ENCODE data around the gene ARHGAP24.
"Not testable (repeated sequence)": the region's sequence is repeated elsewhere in the genome, so short reads cannot be mapped to it uniquely, and the experiment has no call there.

The ARHGAP24 gene

GRCh38 chr4:85486425-85487086 lies 11.6 kb downstream of the ARHGAP24 start:
- DNase-seq = no peak

GRCh38 chr4:85488416-85488815 lies 13.5 kb downstream of the ARHGAP24 start:
- DNase-seq = no peak

DNA sequence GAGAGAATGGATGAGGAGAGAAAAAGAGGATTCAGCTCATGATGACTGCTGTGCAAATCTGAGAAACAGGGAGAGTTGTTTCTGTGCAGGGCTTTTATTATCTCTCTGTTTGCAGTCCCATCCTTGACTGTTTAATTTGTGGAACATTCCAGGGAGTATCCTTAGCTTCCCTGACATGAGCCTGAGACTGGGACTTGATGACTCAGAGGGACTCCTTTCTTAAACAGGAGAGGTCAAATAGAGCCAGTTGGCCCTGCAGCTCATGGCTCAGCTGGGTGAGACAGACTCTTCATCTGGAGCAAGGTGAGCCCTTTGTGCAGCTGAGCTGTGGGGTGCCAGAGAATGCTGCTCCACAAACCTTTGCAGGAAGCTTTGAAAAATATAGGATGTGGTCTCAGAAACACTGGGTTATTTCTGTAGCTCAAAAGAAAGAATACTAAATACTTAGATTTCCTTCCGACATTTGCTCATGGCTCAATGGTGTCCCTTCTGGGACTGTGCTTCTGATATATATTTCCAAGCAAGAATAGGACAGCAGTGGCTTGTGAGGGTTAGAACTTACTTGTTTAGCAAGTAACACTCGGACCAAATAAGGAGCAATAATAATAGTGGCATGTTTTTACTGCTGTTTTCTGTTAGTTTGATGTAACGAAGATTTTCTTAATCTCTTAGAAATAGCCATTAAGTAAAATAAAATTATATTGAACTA lies 14.5 kb downstream of the ARHGAP24 start:
- DNase-seq = no peak

- no peak for DNase-seq
Observed at GRCh38 chr4:85491527-85491926, 16.6 kb downstream of the ARHGAP24 start.

DNA sequence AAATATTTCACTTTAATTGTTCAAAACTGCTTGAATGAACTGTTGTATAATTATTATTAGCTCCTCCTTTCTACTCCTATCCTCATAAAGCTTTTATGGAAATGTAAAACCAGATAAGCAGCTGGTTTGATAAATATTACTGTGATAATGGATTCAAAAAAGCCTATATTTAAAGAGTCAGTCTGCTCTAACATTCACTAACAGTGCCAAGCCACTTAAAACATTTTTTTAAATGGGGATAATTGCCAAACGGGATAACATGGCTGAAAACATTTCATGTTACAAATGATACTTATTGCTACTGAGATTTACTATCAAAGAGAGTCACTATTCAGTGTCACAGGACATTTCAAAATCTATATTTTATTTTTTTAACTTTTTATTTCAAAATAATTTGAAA lies 17.4 kb downstream of the ARHGAP24 start:
- DNase-seq = no peak

GRCh38 chr4:85495621-85496020 lies 20.7 kb downstream of the ARHGAP24 start:
- no peak for DNase-seq

- no peak for DNase-seq
Observed at GRCh38 chr4:85496126-85496849, 21.3 kb downstream of the ARHGAP24 start.

GRCh38 chr4:85496933-85497332 lies 22.0 kb downstream of the ARHGAP24 start:
- DNase-seq = no peak

DNA sequence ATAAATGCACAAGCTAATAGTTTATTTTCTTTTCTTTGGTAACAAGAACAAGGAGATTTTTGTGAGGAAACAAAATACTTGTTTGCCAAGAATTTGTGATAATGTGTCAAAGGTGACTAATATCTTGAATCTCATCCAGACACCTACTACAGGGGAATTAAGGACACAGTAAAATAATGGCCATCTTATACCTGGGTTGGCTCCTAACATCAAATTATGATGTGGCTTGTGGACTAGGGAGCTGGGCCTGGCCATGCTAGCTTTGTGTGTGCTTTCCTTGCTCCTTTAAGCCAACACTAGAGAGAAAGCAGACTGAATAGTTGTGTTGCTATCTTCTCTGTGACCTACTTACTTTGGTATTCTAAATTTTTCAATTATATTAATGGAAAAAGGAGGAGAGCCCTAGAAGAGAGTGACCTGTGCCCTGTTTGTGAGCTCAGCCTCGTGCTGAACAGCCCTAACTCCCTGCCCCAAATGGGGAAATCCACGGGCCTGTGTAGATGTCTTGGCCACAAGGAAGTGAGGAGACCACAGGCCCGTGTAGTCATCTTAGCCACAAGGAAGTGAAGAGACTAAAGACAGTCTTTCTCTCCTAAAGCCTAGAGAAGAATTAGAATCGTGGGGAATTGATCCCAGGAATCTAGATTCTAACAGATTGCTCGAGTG lies 23.3 kb downstream of the ARHGAP24 start:
- no peak for DNase-seq

- no peak for DNase-seq
Observed at GRCh38 chr4:85499573-85499972, 24.6 kb downstream of the ARHGAP24 start.

- no peak for DNase-seq
Observed at GRCh38 chr4:85500110-85500867, 25.3 kb downstream of the ARHGAP24 start.

DNA sequence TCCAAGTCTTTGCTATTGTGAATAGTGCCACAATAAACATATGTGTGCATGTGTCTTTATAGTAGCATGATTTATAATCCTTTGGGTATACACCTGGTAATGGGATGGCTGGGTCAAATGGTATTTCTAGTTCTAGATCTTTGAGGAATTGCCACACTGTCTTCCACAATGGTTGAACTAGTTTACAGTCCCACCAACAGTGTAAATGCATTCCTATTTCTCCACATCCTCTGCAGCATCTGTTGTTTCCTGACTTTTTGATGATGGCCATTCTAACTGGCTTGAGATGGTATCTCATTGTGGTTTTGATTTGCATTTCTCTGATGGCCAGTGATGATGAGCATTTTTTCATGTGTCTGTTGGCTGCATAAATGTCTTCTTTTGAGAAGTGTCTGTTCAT lies 26.2 kb downstream of the ARHGAP24 start:
- DNase-seq = not testable (repeated sequence)

DNA sequence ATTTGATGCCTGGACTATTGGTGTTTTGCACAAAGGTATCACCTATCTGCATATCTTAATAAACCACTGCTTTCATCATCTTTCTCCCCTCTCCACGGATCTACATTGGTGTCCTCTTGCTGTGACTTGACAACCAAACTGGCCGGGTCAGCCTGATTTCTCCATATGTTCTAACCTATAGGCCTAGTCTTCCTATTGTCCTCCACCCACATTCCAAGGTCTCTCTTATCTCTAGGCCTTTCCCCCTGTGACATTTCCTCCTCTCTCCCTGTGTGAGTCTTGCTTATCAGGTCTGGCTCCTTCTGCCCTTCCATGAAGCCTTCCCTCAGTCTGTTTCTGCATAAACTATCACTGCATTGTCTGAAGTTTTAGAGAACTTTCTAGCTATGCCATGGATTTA lies 33.7 kb downstream of the ARHGAP24 start:
- DNase-seq = no peak

- no peak for DNase-seq
Observed at GRCh38 chr4:85509882-85510631, 35.1 kb downstream of the ARHGAP24 start.

GRCh38 chr4:85510632-85510984 lies 35.7 kb downstream of the ARHGAP24 start:
- no peak for DNase-seq

DNA sequence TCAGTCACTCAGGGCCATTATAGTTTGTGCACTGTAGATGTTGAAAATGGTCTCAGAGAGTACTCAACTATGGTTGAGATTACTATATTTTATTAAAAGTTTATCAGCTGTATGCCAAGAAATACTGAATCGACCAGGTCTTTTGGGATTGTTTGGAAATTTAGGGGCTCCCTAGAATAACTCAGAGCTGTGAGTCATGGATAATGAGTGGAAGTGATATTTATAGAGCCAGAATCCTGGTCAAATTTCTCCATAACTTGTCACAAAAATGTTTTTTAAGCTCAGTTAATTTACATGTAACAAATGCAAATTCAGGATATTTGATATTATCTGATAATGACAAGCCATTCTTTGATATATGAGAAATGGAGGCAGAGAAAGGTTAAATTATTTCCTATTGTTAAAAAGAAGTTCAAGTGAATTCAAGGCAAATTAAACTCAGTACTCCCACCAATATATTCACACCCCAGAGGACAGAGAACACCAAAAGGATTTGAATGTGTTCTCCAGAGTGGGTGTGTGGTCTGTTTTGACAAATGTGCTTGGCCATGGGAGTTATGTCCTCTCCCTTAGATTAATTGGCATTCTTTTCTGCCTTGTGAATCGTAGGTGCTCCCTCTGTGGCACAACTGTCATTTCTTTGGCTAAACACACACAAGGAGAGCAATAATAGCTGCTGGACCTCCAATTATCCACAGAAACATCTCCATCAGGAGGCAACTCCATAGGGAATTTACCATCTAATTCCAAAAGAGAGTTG lies 37.7 kb downstream of the ARHGAP24 start:
- DNase-seq = no peak

GRCh38 chr4:85514117-85514516 lies 39.2 kb downstream of the ARHGAP24 start:
- DNase-seq = no peak

- no peak for DNase-seq
Observed at GRCh38 chr4:85514783-85515182, 39.8 kb downstream of the ARHGAP24 start.

DNA sequence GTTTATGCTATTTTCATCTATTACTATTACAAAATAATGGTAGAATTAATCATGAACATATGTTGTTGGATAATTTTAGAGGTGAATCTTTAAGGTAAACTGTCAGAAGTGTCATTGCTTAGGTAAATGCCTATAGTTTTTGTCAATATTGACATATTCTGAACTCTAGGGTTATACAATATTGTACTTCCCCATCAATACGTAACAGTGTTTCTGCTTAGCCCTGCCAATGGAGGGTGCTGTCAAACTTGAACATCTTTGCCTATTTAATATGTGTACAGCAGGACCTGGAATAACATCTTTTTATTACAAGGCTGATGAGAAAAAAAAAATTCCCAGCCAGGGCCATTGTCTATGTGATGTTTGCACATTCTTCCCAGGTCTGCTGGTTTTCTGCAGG lies 40.8 kb downstream of the ARHGAP24 start:
- no peak for DNase-seq

GRCh38 chr4:85518526-85518925 lies 43.6 kb downstream of the ARHGAP24 start:
- DNase-seq = not testable (repeated sequence)
